Dendritic cell treated with granulocyte-macrophage colony-stimulating factor and Interleukin-4, amounts not matched to agents 40 ng/mL and 50 ng/mL, for 4 days (primary cell): ENCODE measurements around the gene PRDM7.

Experiments used
- H3K27ac Mint-ChIP-seq: one replicate; pipeline ENCODE4 v1.8.0; 2022; ENCODE audit warnings: mild to moderate bottlenecking, mixed read lengths
- H3K27me3 Mint-ChIP-seq: one replicate; pipeline ENCODE4 v1.8.0; 2022; ENCODE audit warnings: mild to moderate bottlenecking, mixed read lengths
- H3K36me3 Mint-ChIP-seq: one replicate; pipeline ENCODE4 v1.8.0; 2022; ENCODE audit warnings: low read depth, mixed read lengths
- H3K4me1 Mint-ChIP-seq: one replicate; pipeline ENCODE4 v1.8.0; 2022; ENCODE audit warnings: low read depth, mixed read lengths
- H3K4me3 Mint-ChIP-seq: one replicate; pipeline ENCODE4 v1.8.0; 2022; ENCODE audit warnings: mild to moderate bottlenecking, moderate library complexity, mixed read lengths
- H3K9me3 Mint-ChIP-seq: one replicate; pipeline ENCODE4 v1.8.0; 2022; ENCODE audit warnings: mixed read lengths
- intact Hi-C: fragments of 100-400 bp; cut with micrococcal nuclease; formaldehyde crosslinking; loops from one replicate; pipeline ENCODE4 v1.15.0; 2022

Gene PRDM7

GRCh38 chr16:90020260-90020837 lies 56.8 kb downstream of the PRDM7 start:
- Mint-ChIP-seq H3K27ac (no peak overlapping the region), H3K36me3 (no peaks in the 10 kb centered on the region)
- intact Hi-C loops, result no loop called here

GRCh38 chr16:90019543-90020259 lies 57.4 kb downstream of the PRDM7 start:
- intact Hi-C loops, result no loop called here
- Mint-ChIP-seq H3K27ac (no peak overlapping the region), H3K4me1 (peaks cover 34% of the 10 kb centered on the region)

More at GRCh38 chr16:90020260-90020837, 56.8 kb downstream of the PRDM7 start:
- H3K9me3 Mint-ChIP-seq, result no peaks in the 10 kb centered on the region
- peaks cover 36% of the 10 kb centered on the region for H3K27me3 Mint-ChIP-seq
- H3K4me1 Mint-ChIP-seq, result peaks cover 34% of the 10 kb centered on the region
- peak overlapping the region; percentile 64 for H3K4me3 Mint-ChIP-seq

GRCh38 chr16:90018652-90019542 lies 58.2 kb downstream of the PRDM7 start, which contains the start of gene DBNDD1:
Gene DBNDD1, minus strand, starts transcription at chr16:90019456. Its CDS starts 115 bp downstream, at chr16:90019341.
- H3K9me3 Mint-ChIP-seq, result no peaks in the 10 kb centered on the region
- H3K27ac Mint-ChIP-seq, result no peak within 1 kb of the TSS
- peaks cover 46% of the 10 kb centered on the region for H3K27me3 Mint-ChIP-seq
- intact Hi-C loops, result no loop called here
- peaks cover 34% of the 10 kb centered on the region for H3K4me1 Mint-ChIP-seq
- no peaks in the 10 kb centered on the region for H3K36me3 Mint-ChIP-seq
- H3K4me3 Mint-ChIP-seq, result peak within 1 kb of the TSS; percentile 72

More at GRCh38 chr16:90019543-90020259, 57.4 kb downstream of the PRDM7 start:
- Mint-ChIP-seq H3K36me3 (no peaks in the 10 kb centered on the region), H3K9me3 (no peaks in the 10 kb centered on the region), H3K27me3 (peaks cover 39% of the 10 kb centered on the region), H3K4me3 (peak overlapping the region; percentile 64)

- no peak overlapping the region for H3K27ac Mint-ChIP-seq
- H3K4me1 Mint-ChIP-seq, result peaks cover 32% of the 10 kb centered on the region
- intact Hi-C loops, result no loop called here
- no peaks in the 10 kb centered on the region for H3K9me3 Mint-ChIP-seq
- H3K27me3 Mint-ChIP-seq, result peaks cover 51% of the 10 kb centered on the region
- no peaks in the 10 kb centered on the region for H3K36me3 Mint-ChIP-seq
- H3K4me3 Mint-ChIP-seq, result peak overlapping the region; percentile 72
Measured at GRCh38 chr16:90018297-90018651, 58.9 kb downstream of the PRDM7 start.

GRCh38 chr16:90016339-90016950 lies 60.7 kb downstream of the PRDM7 start:
- H3K36me3 Mint-ChIP-seq, result no peaks in the 10 kb centered on the region
- H3K4me1 Mint-ChIP-seq, result peaks cover 16% of the 10 kb centered on the region
- no peak overlapping the region for H3K27ac Mint-ChIP-seq
- no peak overlapping the region for H3K4me3 Mint-ChIP-seq
- H3K27me3 Mint-ChIP-seq, result peaks cover 62% of the 10 kb centered on the region
- intact Hi-C loops, result no loop called here
- H3K9me3 Mint-ChIP-seq, result no peaks in the 10 kb centered on the region

- H3K9me3 Mint-ChIP-seq, result no peaks in the 10 kb centered on the region
- peaks cover 10% of the 10 kb centered on the region for H3K4me1 Mint-ChIP-seq
- no peaks in the 10 kb centered on the region for H3K36me3 Mint-ChIP-seq
- H3K27ac Mint-ChIP-seq, result no peak overlapping the region
- peaks cover 67% of the 10 kb centered on the region for H3K27me3 Mint-ChIP-seq
- no peak overlapping the region for H3K4me3 Mint-ChIP-seq
- intact Hi-C loops, result no loop called here
Measured at GRCh38 chr16:90015586-90016338, 61.4 kb downstream of the PRDM7 start.

- H3K4me1 Mint-ChIP-seq, result peaks cover 11% of the 10 kb centered on the region
- intact Hi-C loops, result no loop called here
- no peak overlapping the region for H3K4me3 Mint-ChIP-seq
- peaks cover 73% of the 10 kb centered on the region for H3K27me3 Mint-ChIP-seq
- no peaks in the 10 kb centered on the region for H3K36me3 Mint-ChIP-seq
- H3K9me3 Mint-ChIP-seq, result no peaks in the 10 kb centered on the region
- no peak overlapping the region for H3K27ac Mint-ChIP-seq
Measured at GRCh38 chr16:90012991-90013745, 64.0 kb downstream of the PRDM7 start.

- no peaks in the 10 kb centered on the region for H3K36me3 Mint-ChIP-seq
- H3K27me3 Mint-ChIP-seq, result peaks cover 63% of the 10 kb centered on the region
- intact Hi-C loops, result no loop called here
- no peak overlapping the region for H3K4me3 Mint-ChIP-seq
- H3K4me1 Mint-ChIP-seq, result peaks cover 11% of the 10 kb centered on the region
- no peaks in the 10 kb centered on the region for H3K9me3 Mint-ChIP-seq
- H3K27ac Mint-ChIP-seq, result no peak overlapping the region
Measured at GRCh38 chr16:90011908-90012501, 65.1 kb downstream of the PRDM7 start.

- no peak overlapping the region for H3K4me3 Mint-ChIP-seq
- peaks cover 11% of the 10 kb centered on the region for H3K4me1 Mint-ChIP-seq
Measured at GRCh38 chr16:90011508-90011819, 65.7 kb downstream of the PRDM7 start.

GRCh38 chr16:90010676-90011507 lies 66.2 kb downstream of the PRDM7 start:
- H3K4me3 Mint-ChIP-seq, result no peak overlapping the region
- H3K36me3 Mint-ChIP-seq, result no peaks in the 10 kb centered on the region
- peaks cover 11% of the 10 kb centered on the region for H3K4me1 Mint-ChIP-seq
- no peaks in the 10 kb centered on the region for H3K9me3 Mint-ChIP-seq
- no peak overlapping the region for H3K27ac Mint-ChIP-seq
- intact Hi-C loops, result no loop called here
- H3K27me3 Mint-ChIP-seq, result peaks cover 57% of the 10 kb centered on the region

More at GRCh38 chr16:90011508-90011819, 65.7 kb downstream of the PRDM7 start:
- Mint-ChIP-seq H3K9me3 (no peaks in the 10 kb centered on the region), H3K36me3 (no peaks in the 10 kb centered on the region), H3K27ac (no peak overlapping the region), H3K27me3 (peaks cover 58% of the 10 kb centered on the region)
- intact Hi-C loops, result no loop called here

GRCh38 chr16:90009172-90009899 lies 67.8 kb downstream of the PRDM7 start:
- no peak overlapping the region for H3K27ac Mint-ChIP-seq
- peaks cover 11% of the 10 kb centered on the region for H3K4me1 Mint-ChIP-seq
- peaks cover 48% of the 10 kb centered on the region for H3K27me3 Mint-ChIP-seq
- H3K36me3 Mint-ChIP-seq, result no peaks in the 10 kb centered on the region
- H3K4me3 Mint-ChIP-seq, result no peak overlapping the region
- H3K9me3 Mint-ChIP-seq, result no peaks in the 10 kb centered on the region
- intact Hi-C loops, result no loop called here
